Activated CD4-positive, alpha-beta memory T cell treated with anti-CD3 and anti-CD28 coated beads, Interleukin-2, amount 10 ng/mL, durations not matched to agents 7 days and 5 days (primary cell): ENCODE data around the gene KNSTRN. TPM values are rescaled to one million over a fixed set of nuclear protein-coding genes. Genes with fewer than 3 reads are reported as not detected.

ENCODE experiments used
- CTCF ChIA-PET: fragments of 350-600 bp; sonication (Branson Sonifier 250); formaldehyde crosslinking; loops from one replicate; lab custom pipeline; 2021; ENCODE audit warnings: antibody characterized with exemption, inconsistent platforms; lab: Charles Lee
- POLR2A ChIA-PET: fragments of 350-600 bp; sonication (Branson Sonifier 250); formaldehyde crosslinking; loops from one replicate; lab custom pipeline; 2021; ENCODE audit warnings: antibody characterized with exemption; lab: Charles Lee
- DNase-seq: peaks from one replicate; pipeline ENCODE4 v3.0.0-alpha.2; 2020
- H3K27ac Mint-ChIP-seq: one replicate; pipeline ENCODE4 v1.8.0; 2021; ENCODE audit warnings: mild to moderate bottlenecking, mixed read lengths
- H3K27me3 Mint-ChIP-seq: one replicate; pipeline ENCODE4 v1.8.0; 2021; ENCODE audit warnings: mixed read lengths
- H3K36me3 Mint-ChIP-seq: one replicate; pipeline ENCODE4 v1.8.0; 2021; ENCODE audit warnings: low read depth, mixed read lengths
- H3K4me1 Mint-ChIP-seq: one replicate; pipeline ENCODE4 v1.8.0; 2021; ENCODE audit warnings: mixed read lengths
- H3K4me3 Mint-ChIP-seq: one replicate; pipeline ENCODE4 v1.8.0; 2021; ENCODE audit warnings: mild to moderate bottlenecking, mixed read lengths
- H3K9me3 Mint-ChIP-seq: one replicate; pipeline ENCODE4 v1.8.0; 2021; ENCODE audit warnings: mixed read lengths
- total RNA-seq, 2 experiments: library from RNA; stranded (reverse); gene quantifications; one replicate each; pipeline ENCODE4 v1.2.3, GENCODE V29; 2021

KNSTRN gene
- total RNA-seq, 2 experiments from 2014 or later = 54.2 to 54.3 TPM

- no peak overlapping the region for H3K27ac Mint-ChIP-seq
- no peak for DNase-seq
- no peaks in the 10 kb centered on the region for H3K9me3 Mint-ChIP-seq
- peaks cover 11% of the 10 kb centered on the region for H3K4me1 Mint-ChIP-seq
- CTCF ChIA-PET = interaction anchor here (1.2 kb wide), 1 partner anchor 62 kb away, joined by 3 read pairs; no protein-coding TSS in a partner anchor
- peaks cover 18% of the 10 kb centered on the region for H3K27me3 Mint-ChIP-seq
- no peak overlapping the region for H3K4me3 Mint-ChIP-seq
- POLR2A ChIA-PET = interaction anchor here (1.2 kb wide), 1 partner anchor 23 kb away, joined by 4 read pairs; the partner anchor contains the start of gene KNSTRN
- no peaks in the 10 kb centered on the region for H3K36me3 Mint-ChIP-seq
These were observed 22.5 kb upstream of the KNSTRN start for GRCh38 chr15:40360015-40360414.

- Mint-ChIP-seq H3K4me1 (peaks cover 18% of the 10 kb centered on the region), H3K9me3 (no peaks in the 10 kb centered on the region), H3K36me3 (no peaks in the 10 kb centered on the region), H3K27me3 (peaks cover 9% of the 10 kb centered on the region), H3K27ac (no peak overlapping the region), H3K4me3 (no peak overlapping the region)
- ChIA-PET CTCF (no interaction called here), POLR2A (interaction anchor here (1.4 kb wide), 1 partner anchor 21 kb away, joined by 4 read pairs; the partner anchor contains the start of gene KNSTRN)
- DNase-seq = no peak
These were observed 20.9 kb upstream of the KNSTRN start for GRCh38 chr15:40361640-40362039.

DNA sequence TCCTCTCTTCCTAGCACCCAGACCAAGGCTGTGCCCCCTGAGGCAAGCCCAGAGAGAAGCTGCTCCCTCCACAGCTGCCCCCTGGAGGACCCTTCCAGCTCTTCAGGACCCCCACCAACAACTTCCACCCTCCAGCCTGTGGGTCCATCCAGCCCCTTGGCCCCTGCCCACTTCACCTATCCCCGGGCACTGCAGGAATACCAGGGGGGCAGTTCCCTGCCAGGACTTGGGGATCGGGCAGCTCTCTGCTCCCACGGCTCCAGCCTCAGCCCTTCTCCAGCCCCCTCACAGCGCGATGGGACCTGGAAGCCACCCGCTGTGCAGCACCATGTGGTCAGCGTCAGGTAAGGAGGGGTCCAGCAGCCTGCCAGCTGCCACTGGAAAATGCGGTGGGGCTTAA is 18.9 kb upstream of the KNSTRN start:
- Mint-ChIP-seq H3K9me3 (no peaks in the 10 kb centered on the region), H3K4me3 (no peak overlapping the region), H3K27ac (no peak overlapping the region), H3K36me3 (no peaks in the 10 kb centered on the region), H3K4me1 (peaks cover 24% of the 10 kb centered on the region), H3K27me3 (peaks cover 3% of the 10 kb centered on the region)
- ChIA-PET POLR2A (no interaction called here), CTCF (interaction anchor here (1.3 to 2.6 kb wide), 3 partner anchors 19 to 77 kb away, joined by 3 to 12 read pairs (median 5); partner anchors contain the start of gene BAHD1)
- DNase-seq = no peak

GRCh38 chr15:40364251-40364650 is 18.3 kb upstream of the KNSTRN start:
- no peaks in the 10 kb centered on the region for H3K36me3 Mint-ChIP-seq
- H3K9me3 Mint-ChIP-seq = no peaks in the 10 kb centered on the region
- no peak for DNase-seq
- no peaks in the 10 kb centered on the region for H3K27me3 Mint-ChIP-seq
- peaks cover 21% of the 10 kb centered on the region for H3K4me1 Mint-ChIP-seq
- POLR2A ChIA-PET = interaction anchor here (1.8 kb wide), 1 partner anchor 56 kb away, joined by 6 read pairs; the partner anchor contains the start of gene PLCB2
- H3K27ac Mint-ChIP-seq = no peak overlapping the region
- no peak overlapping the region for H3K4me3 Mint-ChIP-seq
- CTCF ChIA-PET = interaction anchor here (1.3 to 2.6 kb wide), 3 partner anchors 20 to 76 kb away, joined by 3 to 12 read pairs (median 5); partner anchors contain the start of gene BAHD1

GRCh38 chr15:40365016-40365415 is 17.5 kb upstream of the KNSTRN start:
- DNase-seq = no peak
- Mint-ChIP-seq H3K4me3 (no peak overlapping the region), H3K27me3 (no peaks in the 10 kb centered on the region), H3K36me3 (no peaks in the 10 kb centered on the region), H3K4me1 (peaks cover 20% of the 10 kb centered on the region), H3K27ac (no peak overlapping the region), H3K9me3 (no peaks in the 10 kb centered on the region)
- ChIA-PET CTCF (interaction anchor here (0.9 to 2.6 kb wide), 8 partner anchors 10 to 86 kb away, joined by 3 to 12 read pairs (median 5); partner anchors contain the start of gene BAHD1), POLR2A (interaction anchor here (0.8 to 2.6 kb wide), 5 partner anchors 9 to 82 kb away, joined by 3 to 10 read pairs (median 3); partner anchors contain the start of genes KNSTRN and PLCB2)

- no peaks in the 10 kb centered on the region for H3K36me3 Mint-ChIP-seq
- H3K4me3 Mint-ChIP-seq = no peak overlapping the region
- no peak overlapping the region for H3K27ac Mint-ChIP-seq
- no peak for DNase-seq
- H3K4me1 Mint-ChIP-seq = peaks cover 20% of the 10 kb centered on the region
- ChIA-PET CTCF (interaction anchor here (0.5 to 2.6 kb wide), 9 partner anchors 9 to 157 kb away, joined by 3 to 12 read pairs (median 5); partner anchors contain the start of gene PLCB2), POLR2A (interaction anchor here (0.8 to 3.9 kb wide), 8 partner anchors 9 to 82 kb away, joined by 3 to 14 read pairs (median 4); partner anchors contain the start of genes KNSTRN and PLCB2)
- peaks cover 3% of the 10 kb centered on the region for H3K27me3 Mint-ChIP-seq
- H3K9me3 Mint-ChIP-seq = no peaks in the 10 kb centered on the region
These were observed 16.7 kb upstream of the KNSTRN start for GRCh38 chr15:40365624-40366456.

- Mint-ChIP-seq H3K27me3 (peaks cover 9% of the 10 kb centered on the region), H3K9me3 (no peaks in the 10 kb centered on the region), H3K27ac (no peak overlapping the region), H3K36me3 (no peaks in the 10 kb centered on the region), H3K4me1 (peaks cover 20% of the 10 kb centered on the region), H3K4me3 (peak overlapping the region; percentile 77)
- ChIA-PET CTCF (interaction anchor here (0.7 to 5.8 kb wide), 9 partner anchors 8 to 59 kb away, joined by 3 to 39 read pairs (median 5); partner anchors contain the start of genes KNSTRN and PLCB2), POLR2A (interaction anchor here (1.0 to 3.9 kb wide), 8 partner anchors 10 to 128 kb away, joined by 3 to 14 read pairs (median 6); partner anchors contain the start of genes IVD and KNSTRN)
- DNase-seq = no peak
These were observed 15.8 kb upstream of the KNSTRN start for GRCh38 chr15:40366457-40367370.

DNA sequence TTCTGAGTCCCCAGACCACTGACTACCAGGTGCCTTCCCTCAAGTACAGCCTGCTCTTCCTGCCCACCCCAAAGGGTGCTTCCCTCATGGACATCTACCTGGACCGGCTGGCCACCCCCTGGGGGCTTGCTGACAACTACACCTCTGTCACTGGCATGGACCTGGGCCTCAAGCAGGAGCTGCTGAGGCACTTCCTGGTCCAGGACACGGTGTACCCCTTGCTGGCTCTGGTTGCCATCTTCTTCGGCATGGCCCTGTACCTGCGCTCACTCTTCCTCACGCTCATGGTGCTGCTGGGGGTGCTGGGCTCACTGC is 15.2 kb upstream of the KNSTRN start:
- no peaks in the 10 kb centered on the region for H3K9me3 Mint-ChIP-seq
- CTCF ChIA-PET = interaction anchor here (0.6 to 5.8 kb wide), 12 partner anchors 10 to 259 kb away, joined by 3 to 39 read pairs (median 4); partner anchors contain the start of genes BMF, KNSTRN and PLCB2
- H3K4me1 Mint-ChIP-seq = peaks cover 20% of the 10 kb centered on the region
- H3K27ac Mint-ChIP-seq = peak overlapping the region; percentile 42
- peak overlapping the region; percentile 77 for H3K4me3 Mint-ChIP-seq
- DNase-seq = no peak
- no peaks in the 10 kb centered on the region for H3K36me3 Mint-ChIP-seq
- H3K27me3 Mint-ChIP-seq = peaks cover 9% of the 10 kb centered on the region
- POLR2A ChIA-PET = interaction anchor here (1.0 to 5.4 kb wide), 10 partner anchors 15 to 127 kb away, joined by 3 to 22 read pairs (median 7); partner anchors contain the start of genes IVD and KNSTRN

DNA sequence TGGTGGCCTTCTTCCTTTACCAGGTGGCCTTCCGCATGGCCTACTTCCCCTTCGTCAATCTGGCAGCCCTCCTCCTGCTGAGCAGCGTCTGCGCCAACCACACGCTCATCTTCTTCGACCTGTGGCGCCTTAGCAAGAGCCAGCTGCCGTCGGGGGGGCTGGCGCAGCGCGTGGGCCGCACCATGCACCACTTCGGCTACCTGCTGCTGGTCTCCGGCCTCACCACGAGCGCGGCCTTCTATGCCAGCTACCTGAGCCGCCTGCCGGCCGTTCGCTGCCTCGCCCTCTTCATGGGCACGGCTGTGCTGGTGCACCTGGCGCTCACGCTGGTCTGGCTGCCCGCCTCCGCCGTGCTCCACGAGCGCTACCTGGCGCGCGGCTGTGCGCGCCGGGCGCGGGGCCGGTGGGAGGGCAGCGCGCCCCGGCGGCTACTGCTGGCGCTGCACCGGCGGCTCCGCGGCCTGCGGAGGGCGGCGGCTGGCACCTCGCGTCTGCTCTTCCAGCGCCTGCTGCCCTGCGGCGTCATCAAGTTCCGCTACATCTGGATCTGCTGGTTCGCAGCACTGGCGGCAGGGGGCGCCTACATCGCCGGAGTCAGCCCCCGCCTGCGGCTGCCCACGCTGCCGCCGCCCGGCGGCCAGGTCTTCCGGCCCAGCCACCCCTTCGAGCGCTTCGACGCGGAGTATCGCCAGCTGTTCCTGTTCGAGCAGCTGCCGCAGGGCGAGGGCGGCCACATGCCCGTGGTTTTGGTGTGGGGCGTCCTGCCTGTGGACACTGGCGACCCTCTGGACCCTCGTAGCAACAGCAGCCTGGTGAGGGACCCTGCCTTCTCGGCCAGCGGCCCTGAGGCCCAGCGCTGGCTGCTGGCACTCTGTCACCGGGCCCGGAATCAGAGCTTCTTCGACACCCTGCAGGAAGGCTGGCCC is 14.6 kb upstream of the KNSTRN start:
- peak; percentile 91 for DNase-seq
- ChIA-PET CTCF (interaction anchor here (0.6 to 5.8 kb wide), 24 partner anchors 9 to 259 kb away, joined by 3 to 39 read pairs (median 4); partner anchors contain the start of genes BMF, CCDC32, IVD and KNSTRN), POLR2A (interaction anchor here (0.6 to 5.4 kb wide), 9 partner anchors 11 to 126 kb away, joined by 3 to 22 read pairs (median 7); partner anchors contain the start of genes IVD and KNSTRN)
- H3K9me3 Mint-ChIP-seq = no peaks in the 10 kb centered on the region
- no peaks in the 10 kb centered on the region for H3K36me3 Mint-ChIP-seq
- peak overlapping the region; percentile 77 for H3K4me3 Mint-ChIP-seq
- peak overlapping the region; percentile 56 for H3K27ac Mint-ChIP-seq
- H3K4me1 Mint-ChIP-seq = peaks cover 20% of the 10 kb centered on the region
- H3K27me3 Mint-ChIP-seq = peaks cover 9% of the 10 kb centered on the region

- H3K4me3 Mint-ChIP-seq = no peak overlapping the region
- peaks cover 9% of the 10 kb centered on the region for H3K27me3 Mint-ChIP-seq
- no peak for DNase-seq
- no peaks in the 10 kb centered on the region for H3K9me3 Mint-ChIP-seq
- H3K36me3 Mint-ChIP-seq = no peaks in the 10 kb centered on the region
- H3K27ac Mint-ChIP-seq = no peak overlapping the region
- H3K4me1 Mint-ChIP-seq = peaks cover 20% of the 10 kb centered on the region
- ChIA-PET POLR2A (interaction anchor here (0.6 to 5.4 kb wide), 7 partner anchors 12 to 326 kb away, joined by 3 to 22 read pairs (median 7); partner anchors contain the start of genes IVD, KNSTRN and RAD51), CTCF (interaction anchor here (0.8 to 5.8 kb wide), 18 partner anchors 8 to 260 kb away, joined by 3 to 39 read pairs (median 4); partner anchors contain the start of genes BMF, CCDC32, CCDC9B and IVD)
These were observed 13.6 kb upstream of the KNSTRN start for GRCh38 chr15:40368719-40369473.
